Hepatocyte (in vitro differentiated cells): ENCODE data around the gene TPPP3. TPM values are rescaled to one million over a fixed set of nuclear protein-coding genes. Genes with fewer than 3 reads are reported as not detected.
A peak's percentile ranks its signal among the peaks of the same experiment; 100 is the strongest.

Experiments
- DNase-seq: peaks from one replicate; pipeline ENCODE4 v3.0.0-alpha.2; 2016; ENCODE audit warnings: low spot score
- H2AFZ ChIP-seq: fragments of 200-600 bp; sonication (generic); 2 replicates; pipeline ENCODE4 v1.6.0; 2016; ENCODE audit warnings: antibody characterized with exemption, mild to moderate bottlenecking
- H3K27ac ChIP-seq: fragments of 200-600 bp; sonication (generic); 2 replicates; pipeline ENCODE4 v1.5.1; 2016; ENCODE audit warnings: mild to moderate bottlenecking
- H3K27me3 ChIP-seq: fragments of 200-600 bp; sonication (generic); 2 replicates; pipeline ENCODE4 v1.6.1; 2016
- H3K36me3 ChIP-seq: fragments of 200-600 bp; sonication (generic); replicated peaks from 2 replicates; pipeline ENCODE4 v1.5.1; 2016; ENCODE audit warnings: low read depth; ENCODE audit not compliant: insufficient read depth
- H3K4me1 ChIP-seq: fragments of 200-600 bp; sonication (generic); 2 replicates; pipeline ENCODE4 v1.5.1; 2016; ENCODE audit warnings: mild to moderate bottlenecking, moderate library complexity; ENCODE audit not compliant: insufficient read depth
- H3K4me2 ChIP-seq: fragments of 200-600 bp; sonication (generic); 2 replicates; pipeline ENCODE4 v1.6.0; 2016
- H3K4me3 ChIP-seq: fragments of 200-600 bp; sonication (generic); 2 replicates; pipeline ENCODE4 v1.5.1; 2016; ENCODE audit warnings: mild to moderate bottlenecking
- H3K79me2 ChIP-seq: fragments of 200-600 bp; sonication (generic); 2 replicates; pipeline ENCODE4 v1.6.0; 2017; ENCODE audit warnings: mild to moderate bottlenecking
- H3K9me2 ChIP-seq: fragments of 200-600 bp; sonication (generic); replicated peaks from 2 replicates; pipeline ENCODE4 v1.6.0; 2017; ENCODE audit warnings: mild to moderate bottlenecking; ENCODE audit not compliant: insufficient read depth
- H3K9me3 ChIP-seq: fragments of 200-600 bp; sonication (generic); 2 replicates; pipeline ENCODE4 v1.5.1; 2016; ENCODE audit warnings: low read depth, mild to moderate bottlenecking
- H4K20me1 ChIP-seq: fragments of 200-600 bp; sonication (generic); 2 replicates; pipeline ENCODE4 v1.6.0; 2016; ENCODE audit warnings: mild to moderate bottlenecking; ENCODE audit not compliant: insufficient read depth, poor library complexity, severe bottlenecking
- EZH2 ChIP-seq: fragments of 200-600 bp; sonication (generic); IDR thresholded peaks from 2 replicates; pipeline ENCODE4 v1.6.1; 2016; ENCODE audit warnings: antibody characterized with exemption, mild to moderate bottlenecking, borderline replicate concordance
- EZH2phosphoT487 ChIP-seq: fragments of 200-600 bp; sonication (generic); IDR thresholded peaks from one replicate; pipeline ENCODE4 v1.6.1; 2018; ENCODE audit warnings: antibody characterized with exemption, mild to moderate bottlenecking, low read depth, moderate library complexity; ENCODE audit not compliant: unreplicated experiment, severe bottlenecking
- WGBS: methylation state at CpG from one replicate; pipeline ENCODE4 v1.1.6; 2016; ENCODE audit warnings: low lambda C conversion rate; ENCODE audit errors: missing lambda C conversion rate; 5-methylcytosine and 5-hydroxymethylcytosine counted together
- polyA plus RNA-seq: library from polyadenylated mRNA; unstranded; fragments of >200 nt; fragmentation: Nextera tagmentation; extraction: Ambion mirVana; gene quantifications from 2 replicates; pipeline ENCODE4 v1.2.1, GENCODE V29; 2016
- total RNA-seq: library from RNA; depleted of rRNA; stranded (reverse); fragments of >200 nt; gene quantifications from 2 replicates; pipeline ENCODE4 v1.2.3, GENCODE V29; 2014
- TF ChIP-seq, protein P1 (sequence below): fragments of 200-600 bp; sonication (generic); IDR thresholded peaks from 2 replicates; pipeline ENCODE4 v1.5.1; 2016; ENCODE audit warnings: antibody characterized with exemption, mild to moderate bottlenecking; ENCODE audit not compliant: poor library complexity

Gene TPPP3
- total and polyA plus RNA-seq, 2 experiments from 2014 or later, result 3.2 to 20.1 TPM

DNA sequence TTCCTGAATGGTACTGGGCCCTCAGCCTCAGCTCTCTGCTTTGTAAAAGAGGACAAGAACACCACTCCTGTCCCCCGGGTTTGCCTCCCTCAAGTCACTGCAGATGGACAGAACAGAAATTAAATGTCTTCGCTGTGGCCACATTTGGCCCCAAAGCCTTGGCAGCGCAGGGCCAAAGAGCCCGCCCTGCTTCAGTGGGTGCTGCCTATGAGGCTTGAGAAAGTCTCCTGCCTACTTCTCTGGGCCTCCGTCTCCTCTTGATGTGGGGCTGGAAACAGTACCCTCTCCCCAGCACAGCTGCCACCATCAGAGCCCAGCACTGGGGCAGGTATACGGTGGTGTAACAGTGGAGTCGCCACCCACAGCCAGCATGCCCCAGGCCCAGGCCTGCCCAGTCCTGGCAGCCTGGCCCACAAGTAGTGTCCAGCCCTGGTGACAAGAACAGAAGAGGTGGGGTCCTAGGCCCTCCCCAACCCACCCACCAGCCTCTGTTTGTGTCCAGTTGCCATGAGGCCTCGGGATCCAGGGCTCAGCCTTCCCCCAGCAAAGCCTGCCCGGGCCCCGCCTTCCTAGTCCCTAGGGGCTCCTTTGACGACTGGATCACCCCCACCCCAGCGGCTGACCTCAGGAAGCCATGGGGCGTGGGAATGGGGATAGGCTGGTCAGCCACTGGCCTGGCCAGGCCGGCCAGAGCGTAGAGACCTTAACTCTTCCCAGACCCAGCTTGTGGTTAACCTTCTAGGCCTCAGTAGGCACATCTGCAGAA, 3.9 kb upstream of the TPPP3 start:
- H2AFZ ChIP-seq, result no peak overlapping the region
- no peaks in the 10 kb centered on the region for H3K36me3 ChIP-seq
- no peaks in the 10 kb centered on the region for H3K9me2 ChIP-seq
- no peak overlapping the region for H3K4me3 ChIP-seq
- no peaks in the 10 kb centered on the region for H3K9me3 ChIP-seq
- 90% methylated on average over 15 of the region's 15 CpGs for WGBS
- TF ChIP-seq EZH2 (no peak), EZH2phosphoT487 (no peak)
- TF ChIP-seq, protein P1, sequence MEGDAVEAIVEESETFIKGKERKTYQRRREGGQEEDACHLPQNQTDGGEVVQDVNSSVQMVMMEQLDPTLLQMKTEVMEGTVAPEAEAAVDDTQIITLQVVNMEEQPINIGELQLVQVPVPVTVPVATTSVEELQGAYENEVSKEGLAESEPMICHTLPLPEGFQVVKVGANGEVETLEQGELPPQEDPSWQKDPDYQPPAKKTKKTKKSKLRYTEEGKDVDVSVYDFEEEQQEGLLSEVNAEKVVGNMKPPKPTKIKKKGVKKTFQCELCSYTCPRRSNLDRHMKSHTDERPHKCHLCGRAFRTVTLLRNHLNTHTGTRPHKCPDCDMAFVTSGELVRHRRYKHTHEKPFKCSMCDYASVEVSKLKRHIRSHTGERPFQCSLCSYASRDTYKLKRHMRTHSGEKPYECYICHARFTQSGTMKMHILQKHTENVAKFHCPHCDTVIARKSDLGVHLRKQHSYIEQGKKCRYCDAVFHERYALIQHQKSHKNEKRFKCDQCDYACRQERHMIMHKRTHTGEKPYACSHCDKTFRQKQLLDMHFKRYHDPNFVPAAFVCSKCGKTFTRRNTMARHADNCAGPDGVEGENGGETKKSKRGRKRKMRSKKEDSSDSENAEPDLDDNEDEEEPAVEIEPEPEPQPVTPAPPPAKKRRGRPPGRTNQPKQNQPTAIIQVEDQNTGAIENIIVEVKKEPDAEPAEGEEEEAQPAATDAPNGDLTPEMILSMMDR, result no peak
- H3K27me3 ChIP-seq, result peaks cover 29% of the 10 kb centered on the region
- H3K4me1 ChIP-seq, result peaks cover 24% of the 10 kb centered on the region
- H3K27ac ChIP-seq, result peak overlapping the region; percentile 53
- H3K4me2 ChIP-seq, result peak overlapping the region; percentile 50
- DNase-seq, result no peak
- H3K79me2 ChIP-seq, result no peaks in the 10 kb centered on the region
- H4K20me1 ChIP-seq, result no peaks in the 10 kb centered on the region

DNA sequence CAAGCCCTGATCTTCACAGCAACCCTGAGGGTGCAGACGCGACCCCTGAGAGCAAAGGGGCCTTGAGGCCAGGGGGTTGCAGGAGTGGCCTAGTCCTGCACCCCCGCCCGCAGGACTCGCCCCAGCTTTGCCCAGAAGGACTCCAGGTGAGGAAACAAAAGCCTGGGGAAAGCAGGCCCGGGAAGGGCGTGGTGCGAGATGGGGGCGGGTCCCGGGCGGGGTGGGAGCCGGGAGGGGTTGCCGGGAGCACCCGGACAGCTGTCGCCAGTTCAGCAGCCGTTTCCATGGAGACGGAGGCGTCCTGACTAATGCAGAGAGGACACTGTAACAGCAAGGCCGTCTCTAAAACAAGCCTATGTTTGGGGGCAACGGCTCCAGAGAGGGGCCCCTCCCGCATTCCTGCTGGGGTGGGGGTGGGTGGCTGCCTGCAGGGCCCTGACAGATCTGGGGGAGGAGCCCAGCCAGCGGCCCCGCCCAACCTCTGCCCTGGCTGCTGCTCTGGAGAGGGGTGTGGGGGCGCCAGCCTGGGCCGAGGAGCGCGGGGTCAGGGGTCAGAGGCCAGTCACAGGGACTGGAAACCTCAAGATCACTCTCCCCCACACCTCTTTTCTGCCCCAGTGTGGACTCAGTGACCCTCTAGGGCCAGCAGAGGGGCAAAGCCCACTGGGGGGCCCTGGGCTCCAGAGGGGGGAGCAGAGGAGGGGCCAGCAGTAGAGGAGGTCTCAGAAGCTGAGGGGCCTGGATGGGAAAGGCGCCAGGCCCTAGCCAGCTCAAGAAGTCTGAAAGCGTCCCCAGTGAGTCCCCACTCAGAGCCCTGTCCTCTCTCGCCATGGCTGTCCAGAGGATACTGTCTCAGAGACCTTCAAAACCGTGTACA, 3.1 kb upstream of the TPPP3 start:
- WGBS, result 48% methylated on average over 16 of the region's 31 CpGs

DNA sequence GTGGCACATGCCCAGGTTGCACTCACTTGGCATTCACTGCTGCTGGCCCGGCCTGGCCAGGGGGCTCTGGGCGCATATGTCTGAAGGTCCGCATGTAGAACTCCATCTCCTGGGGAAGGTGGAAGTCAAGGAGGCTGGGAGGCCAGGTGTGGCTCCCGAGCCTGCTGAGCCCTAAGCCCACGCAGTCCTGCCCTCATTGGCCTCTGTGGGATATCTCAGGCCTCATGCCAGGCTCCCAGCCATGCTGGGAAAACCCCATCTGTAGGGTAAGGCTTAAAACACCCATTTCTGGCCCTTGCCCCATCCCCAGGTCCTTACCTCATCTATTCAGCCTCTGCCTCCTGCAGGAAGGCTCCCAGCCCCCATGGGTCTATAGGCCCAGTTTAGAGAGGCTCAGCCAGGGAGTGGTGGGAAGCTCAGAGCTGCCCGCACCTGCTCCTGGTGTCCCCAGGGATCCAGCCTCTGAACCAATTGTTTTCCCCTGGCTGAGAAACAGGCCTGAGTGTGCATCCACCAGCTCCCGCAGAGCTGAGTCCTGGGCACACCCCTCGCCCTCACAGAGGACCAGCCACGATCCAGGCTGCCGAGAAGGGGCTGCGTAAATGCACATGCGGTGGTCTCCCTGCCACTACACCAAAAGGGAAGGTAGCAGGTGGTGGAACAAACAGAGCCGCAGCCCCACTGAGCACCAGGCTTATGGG, 2.3 kb upstream of the TPPP3 start:
- peaks cover 29% of the 10 kb centered on the region for H3K27me3 ChIP-seq
- H3K4me1 ChIP-seq, result peaks cover 24% of the 10 kb centered on the region
- no peaks in the 10 kb centered on the region for H3K9me2 ChIP-seq
- H3K27ac ChIP-seq, result no peak overlapping the region
- no peak overlapping the region for H3K4me3 ChIP-seq
- TF ChIP-seq, protein P1, result no peak
- TF ChIP-seq EZH2 (no peak), EZH2phosphoT487 (no peak)
- no peaks in the 10 kb centered on the region for H3K36me3 ChIP-seq
- no peaks in the 10 kb centered on the region for H4K20me1 ChIP-seq
- no peaks in the 10 kb centered on the region for H3K9me3 ChIP-seq
- no peak for DNase-seq
- 86% methylated on average over 12 of the region's 13 CpGs for WGBS
- H2AFZ ChIP-seq, result no peak overlapping the region
- H3K79me2 ChIP-seq, result no peaks in the 10 kb centered on the region
- peak overlapping the region; percentile 50 for H3K4me2 ChIP-seq

More for the DNA sequence above, 3.1 kb upstream of the TPPP3 start:
- no peaks in the 10 kb centered on the region for H4K20me1 ChIP-seq
- H3K27me3 ChIP-seq, result peaks cover 29% of the 10 kb centered on the region
- H3K9me2 ChIP-seq, result no peaks in the 10 kb centered on the region
- no peak overlapping the region for H3K4me3 ChIP-seq
- H2AFZ ChIP-seq, result no peak overlapping the region
- no peaks in the 10 kb centered on the region for H3K9me3 ChIP-seq
- no peaks in the 10 kb centered on the region for H3K36me3 ChIP-seq
- DNase-seq, result peak; percentile 94
- no peaks in the 10 kb centered on the region for H3K79me2 ChIP-seq
- H3K4me2 ChIP-seq, result peak overlapping the region; percentile 50
- peak overlapping the region; percentile 53 for H3K27ac ChIP-seq
- TF ChIP-seq EZH2phosphoT487, result no peak
- TF ChIP-seq, protein P1, result no peak
- TF ChIP-seq EZH2, result no peak
- H3K4me1 ChIP-seq, result peaks cover 24% of the 10 kb centered on the region
